HG03039 (cell line): Measurements from ENCODE around the gene NEK9.
"Not testable (repeated sequence)": the region's sequence is repeated elsewhere in the genome, so short reads cannot be mapped to it uniquely, and the experiment has no call there.

Experiments
- ATAC-seq: cut with Tn5 transposase; IDR thresholded peaks from one replicate; pipeline ENCODE4 v1.9.1; 2021; ENCODE audit warnings: mild to moderate bottlenecking, moderate library complexity; ENCODE audit not compliant: unreplicated experiment

NEK9 gene

GRCh38 chr14:75126679-75127473, at the start of gene NEK9:
Gene NEK9 (minus strand): TSS chr14:75127048. CDS start chr14:75126921, 127 bp downstream.
- ATAC-seq: peak; percentile 69

GRCh38 chr14:75176142-75176820, 49.4 kb upstream of the NEK9 start, which contains the start of gene TMED10:
Gene TMED10 (minus strand): TSS chr14:75176612. CDS start chr14:75176579, 33 bp downstream.
- ATAC-seq: peak; percentile 68

GRCh38 chr14:75175677-75176141, 48.9 kb upstream of the NEK9 start:
- ATAC-seq: no peak

GRCh38 chr14:75174066-75174465, 47.2 kb upstream of the NEK9 start:
- no peak for ATAC-seq

- ATAC-seq: no peak
Measured at GRCh38 chr14:75170772-75171171, 43.9 kb upstream of the NEK9 start.

- ATAC-seq: no peak
Measured at GRCh38 chr14:75168586-75169335, 41.9 kb upstream of the NEK9 start.

- no peak for ATAC-seq
Measured at GRCh38 chr14:75167325-75167724, 40.5 kb upstream of the NEK9 start.

GRCh38 chr14:75165586-75166391, 38.9 kb upstream of the NEK9 start:
- ATAC-seq: no peak

- ATAC-seq: no peak
Measured at GRCh38 chr14:75164809-75165208, 38.0 kb upstream of the NEK9 start.

- no peak for ATAC-seq
Measured at GRCh38 chr14:75163677-75164076, 36.8 kb upstream of the NEK9 start.

- ATAC-seq: no peak
Measured at GRCh38 chr14:75162631-75163030, 35.8 kb upstream of the NEK9 start.

- no peak for ATAC-seq
Measured at GRCh38 chr14:75158843-75159614, 32.2 kb upstream of the NEK9 start.

- no peak for ATAC-seq
Measured at GRCh38 chr14:75156901-75157300, 30.1 kb upstream of the NEK9 start.

GRCh38 chr14:75156111-75156510, 29.3 kb upstream of the NEK9 start:
- no peak for ATAC-seq

GRCh38 chr14:75155169-75155568, 28.3 kb upstream of the NEK9 start:
- no peak for ATAC-seq

- ATAC-seq: no peak
Measured at GRCh38 chr14:75153295-75153694, 26.4 kb upstream of the NEK9 start.

- ATAC-seq: no peak
Measured at GRCh38 chr14:75151851-75152250, 25.0 kb upstream of the NEK9 start.

- ATAC-seq: not testable (repeated sequence)
Measured at GRCh38 chr14:75150637-75151036, 23.8 kb upstream of the NEK9 start.

- no peak for ATAC-seq
Measured at GRCh38 chr14:75150150-75150549, 23.3 kb upstream of the NEK9 start.
